ENCODE measurements around the gene SNAPC2. TPM values are rescaled to one million over a fixed set of nuclear protein-coding genes. Genes with fewer than 3 reads are reported as not detected.
A peak's percentile ranks its signal among the peaks of the same experiment; 100 is the strongest.
"Not testable (repeated sequence)": the region's sequence is repeated elsewhere in the genome, so short reads cannot be mapped to it uniquely, and the experiment has no call there.

The SNAPC2 gene
- total RNA-seq, 1 donor from 2014 or later, result 4.1 TPM

- ATAC-seq, result no peak
- DNase-seq (ENCODE audit: low spot score), result peak; percentile 45
Measured at GRCh38 chr19:7931221-7932061, 11.3 kb downstream of the SNAPC2 start.

GRCh38 chr19:7932276-7932929 lies 12.3 kb downstream of the SNAPC2 start:
- no peak for DNase-seq (ENCODE audit: low spot score)
- no peak for ATAC-seq

GRCh38 chr19:7932930-7933300 lies 12.8 kb downstream of the SNAPC2 start:
- DNase-seq (ENCODE audit: low spot score) (no peak), ATAC-seq (no peak)

DNA sequence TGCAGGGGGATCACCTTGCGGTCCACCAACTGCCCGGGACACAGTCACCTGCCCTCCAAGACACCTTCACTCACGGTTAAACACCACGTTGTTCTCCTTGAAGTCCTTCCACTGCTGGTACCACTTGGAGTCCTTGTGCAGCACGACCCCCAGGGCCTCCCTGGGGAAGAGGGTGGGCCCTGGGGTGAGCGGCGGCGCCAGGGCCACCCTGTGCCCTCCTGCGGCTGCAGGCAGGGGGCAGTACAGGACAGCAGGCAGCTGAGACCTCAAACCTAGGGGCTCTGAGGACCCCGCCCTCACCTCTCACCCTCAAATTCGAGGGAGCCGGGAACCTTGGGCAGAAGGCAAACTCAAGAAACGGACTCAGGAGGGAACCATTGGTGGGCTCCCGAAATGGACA lies 13.3 kb downstream of the SNAPC2 start:
- DNase-seq (ENCODE audit: low spot score), result no peak

GRCh38 chr19:7933828-7934725 lies 13.9 kb downstream of the SNAPC2 start:
- ATAC-seq, result no peak
- DNase-seq (ENCODE audit: low spot score), result no peak

More for the DNA sequence above, 13.3 kb downstream of the SNAPC2 start:
- no peak for ATAC-seq

DNA sequence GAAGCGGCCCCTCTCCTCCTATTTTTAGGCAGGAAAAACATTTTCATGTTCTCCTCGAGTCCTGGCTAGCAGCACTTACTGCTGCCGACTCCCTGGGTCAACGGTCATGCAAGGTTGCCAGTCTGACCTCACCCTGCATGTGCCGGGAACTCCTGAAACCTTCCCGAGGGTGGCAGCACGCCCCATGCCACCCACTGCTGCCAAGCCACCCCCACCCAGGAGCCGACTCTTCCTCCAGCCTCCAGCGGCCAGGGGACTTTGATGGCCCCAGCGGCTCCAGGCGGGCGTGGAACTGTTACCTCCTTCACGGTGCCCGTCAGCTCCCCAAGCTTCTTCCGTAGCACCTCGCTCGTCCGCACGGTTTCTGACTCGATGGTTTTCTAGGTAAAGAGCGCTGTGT lies 14.6 kb downstream of the SNAPC2 start:
- ATAC-seq (peak; percentile 87), DNase-seq (ENCODE audit: low spot score) (peak; percentile 75)

DNA sequence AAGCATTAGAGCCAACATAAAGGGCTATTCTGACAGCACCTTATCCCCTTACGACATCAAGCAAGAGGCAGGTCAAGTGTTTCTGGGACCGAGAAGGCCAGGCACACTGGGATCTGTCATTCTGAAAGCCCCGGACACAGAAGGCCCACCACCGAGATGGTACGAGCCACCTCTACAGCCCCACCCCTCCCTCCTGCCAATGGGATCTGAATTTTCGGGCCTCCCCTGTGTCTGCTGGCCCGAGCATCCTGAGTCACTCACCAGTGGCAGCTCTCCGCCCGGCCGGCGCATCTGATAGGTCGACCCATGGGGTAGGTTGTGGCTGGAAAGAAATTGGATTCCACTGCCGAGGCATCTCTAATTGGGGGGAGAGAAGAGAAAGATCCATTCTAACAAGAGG lies 20.7 kb downstream of the SNAPC2 start:
- ATAC-seq, result no peak
- DNase-seq (ENCODE audit: low spot score), result no peak

- no peak for DNase-seq (ENCODE audit: low spot score)
- no peak for ATAC-seq
Measured at GRCh38 chr19:7941895-7942596, 21.9 kb downstream of the SNAPC2 start.

GRCh38 chr19:7942981-7943443 lies 22.9 kb downstream of the SNAPC2 start:
- DNase-seq (ENCODE audit: low spot score), result no peak
- peak; percentile 48 for ATAC-seq

- ATAC-seq, result peak; percentile 94
- DNase-seq (ENCODE audit: low spot score), result peak; percentile 100
Measured at GRCh38 chr19:7943444-7944176, 23.5 kb downstream of the SNAPC2 start, which contains the start of gene TIMM44. TIMM44 (minus strand) TSS chr19:7943666; CDS start chr19:7943651, 15 bp downstream.

DNA sequence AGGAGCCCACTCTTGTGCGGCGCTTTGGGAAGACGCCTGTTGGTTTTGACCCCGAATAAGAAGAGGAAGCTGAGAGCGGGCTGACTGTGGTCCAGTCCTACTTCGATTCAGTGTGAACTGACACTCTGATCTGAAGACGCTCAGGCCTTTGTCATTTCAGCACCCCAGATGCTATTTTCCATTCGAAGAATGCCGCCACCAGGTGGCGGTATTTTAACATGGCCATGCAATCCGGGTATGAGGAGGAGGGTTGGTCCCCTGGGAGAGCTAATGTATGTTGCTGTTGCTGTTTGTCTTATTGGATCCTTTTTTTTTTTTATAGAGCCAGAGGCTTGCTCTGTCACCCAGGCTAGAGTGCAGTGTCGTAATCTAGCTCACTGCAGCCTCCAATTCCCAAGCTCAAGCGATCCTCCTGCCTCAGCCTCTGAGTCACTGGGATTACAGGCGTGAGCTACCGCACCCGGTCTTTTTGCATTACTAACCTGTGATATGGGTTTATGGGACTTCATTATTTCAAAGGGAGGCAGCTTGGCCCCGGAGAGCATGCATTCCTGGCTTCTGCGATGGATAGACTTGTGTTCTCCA lies 24.1 kb downstream of the SNAPC2 start:
- DNase-seq (ENCODE audit: low spot score), result peak; percentile 84
- peak; percentile 74 for ATAC-seq

DNA sequence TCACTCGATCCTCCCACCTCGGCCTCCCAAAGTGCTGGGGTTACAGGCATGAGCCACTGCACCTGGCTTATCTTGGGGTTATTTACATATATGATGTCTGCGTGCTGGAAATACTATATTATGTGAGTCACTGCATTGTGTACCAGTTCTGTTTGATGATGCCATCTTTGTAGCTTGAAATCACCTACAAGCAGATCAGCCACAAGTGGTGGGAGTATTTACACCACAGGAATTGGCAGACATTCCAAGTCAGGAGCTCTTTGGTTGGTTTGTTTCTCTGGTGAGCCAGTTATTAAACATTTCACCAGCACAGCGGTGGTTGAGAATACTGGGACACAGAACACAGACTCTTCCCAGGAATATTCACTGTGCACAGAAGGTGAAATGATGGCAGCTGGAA lies 27.8 kb downstream of the SNAPC2 start:
- ATAC-seq (no peak), DNase-seq (ENCODE audit: low spot score) (no peak)

- ATAC-seq (no peak), DNase-seq (ENCODE audit: low spot score) (no peak)
Measured at GRCh38 chr19:7953060-7953459, 32.9 kb downstream of the SNAPC2 start.

- no peak for DNase-seq (ENCODE audit: low spot score)
Measured at GRCh38 chr19:7953576-7953975, 33.4 kb downstream of the SNAPC2 start.

GRCh38 chr19:7955696-7956095 lies 35.6 kb downstream of the SNAPC2 start:
- DNase-seq (ENCODE audit: low spot score) (no peak), ATAC-seq (no peak)

More at GRCh38 chr19:7953576-7953975, 33.4 kb downstream of the SNAPC2 start:
- ATAC-seq, result no peak

DNA sequence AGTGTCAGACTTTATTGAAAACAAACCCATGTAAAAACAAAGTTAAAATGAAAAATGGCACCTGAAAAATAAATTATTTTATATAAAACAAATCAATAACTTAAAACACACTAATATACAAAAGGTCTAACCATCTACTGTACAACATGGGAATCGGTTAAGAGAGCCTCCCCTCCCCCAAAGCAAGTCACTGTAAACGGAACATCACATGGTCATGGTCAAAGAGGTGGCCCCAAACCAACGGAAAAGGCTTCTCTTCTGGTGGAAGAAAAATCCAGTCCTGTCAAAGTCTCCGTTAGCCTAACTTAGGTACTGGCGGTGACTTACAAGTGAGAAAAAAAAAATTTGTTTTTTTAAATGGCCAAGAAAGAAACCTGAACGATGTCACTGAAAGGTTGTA lies 39.1 kb downstream of the SNAPC2 start:
- DNase-seq (ENCODE audit: low spot score) (no peak), ATAC-seq (no peak)

- DNase-seq (ENCODE audit: low spot score); ATAC-seq: not testable (repeated sequence)
Measured at GRCh38 chr19:7961082-7961481, 40.9 kb downstream of the SNAPC2 start.

DNA sequence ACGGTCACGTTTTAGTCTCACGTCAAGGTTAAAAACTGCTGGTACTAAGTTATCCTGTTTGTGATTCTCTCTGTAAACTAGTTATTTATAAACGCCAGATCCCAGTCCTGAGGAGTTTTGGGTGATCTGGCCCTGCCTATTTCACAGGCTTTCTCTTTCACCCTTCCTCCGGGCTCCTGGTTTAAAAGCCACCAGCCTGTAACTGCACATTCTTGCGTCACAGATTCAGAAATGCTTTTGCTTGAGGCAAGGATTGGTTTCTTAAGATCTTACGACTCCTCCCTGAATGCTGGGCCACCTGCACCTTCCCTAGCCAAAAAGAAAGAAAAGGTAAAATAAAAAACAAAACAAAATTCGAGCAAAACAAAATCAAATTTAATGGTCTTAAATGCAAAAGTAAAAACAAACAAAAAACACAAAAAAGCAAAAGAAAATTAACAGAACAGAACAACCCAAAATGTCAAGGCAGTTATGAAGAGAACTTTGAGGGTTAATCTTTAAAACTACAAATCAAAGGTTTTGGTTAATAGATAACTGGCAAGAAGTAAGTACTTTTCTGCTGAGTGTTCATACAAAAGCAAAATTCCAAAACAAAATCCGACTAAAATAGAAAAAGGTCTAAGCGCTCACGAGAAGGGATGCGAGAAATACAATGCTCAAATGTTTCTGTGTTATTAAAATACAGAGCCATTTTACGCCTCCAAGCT lies 41.9 kb downstream of the SNAPC2 start:
- peak; percentile 53 for ATAC-seq
- DNase-seq (ENCODE audit: low spot score), result no peak

Data from left lobe of liver (tissue), 2 donors.